Measurements from ENCODE around the gene CFAP46. TPM values are rescaled to one million over a fixed set of nuclear protein-coding genes. Genes with fewer than 3 reads are reported as not detected.

CFAP46 gene
- total RNA-seq, 4 donors from 2014 or later, result 0.32 to 0.54 TPM; not detected in 2

DNA sequence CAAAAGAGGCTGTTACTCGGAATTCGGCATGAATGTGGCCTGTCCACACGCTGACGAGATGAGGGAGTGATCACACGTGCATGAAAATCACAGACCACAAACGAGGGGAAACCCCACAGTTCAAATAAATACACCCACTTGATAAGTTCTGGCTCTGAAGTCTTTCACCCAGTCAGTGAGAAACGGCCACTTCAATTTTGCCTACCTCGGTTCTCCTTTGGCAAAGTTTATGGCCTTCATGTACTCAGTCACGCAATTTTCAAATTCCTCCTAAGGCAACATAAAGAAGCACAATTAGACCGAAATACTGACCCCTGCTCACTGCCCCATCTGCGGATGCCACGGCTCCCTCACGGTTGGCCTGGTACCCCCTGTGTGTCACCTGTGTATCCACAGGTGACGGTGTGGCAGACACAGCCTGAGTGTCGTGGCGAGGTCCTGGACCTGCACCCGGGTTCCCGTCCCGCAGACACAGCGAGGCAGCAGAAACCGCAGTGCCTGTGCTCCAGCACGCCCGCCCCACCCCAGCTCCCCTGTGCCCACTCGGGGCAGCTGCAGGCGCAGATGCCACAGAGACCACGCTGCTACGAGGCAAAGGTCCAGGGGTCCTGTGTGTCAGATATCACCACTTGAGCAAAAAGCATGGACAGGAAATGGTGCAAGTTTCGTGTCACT, 1.4 kb downstream of the CFAP46 start:
- no peak overlapping the region for H3K4me3 ChIP-seq (ENCODE audit: low read depth, poor library complexity, severe bottlenecking)
- 88 to 89% methylated on average over 27 to 28 of the region's 28 CpGs for WGBS, 2 donors
- no peak for TF ChIP-seq POLR2A (IDR thresholded peaks at IDR 0.05)
- TF ChIP-seq, protein P1, sequence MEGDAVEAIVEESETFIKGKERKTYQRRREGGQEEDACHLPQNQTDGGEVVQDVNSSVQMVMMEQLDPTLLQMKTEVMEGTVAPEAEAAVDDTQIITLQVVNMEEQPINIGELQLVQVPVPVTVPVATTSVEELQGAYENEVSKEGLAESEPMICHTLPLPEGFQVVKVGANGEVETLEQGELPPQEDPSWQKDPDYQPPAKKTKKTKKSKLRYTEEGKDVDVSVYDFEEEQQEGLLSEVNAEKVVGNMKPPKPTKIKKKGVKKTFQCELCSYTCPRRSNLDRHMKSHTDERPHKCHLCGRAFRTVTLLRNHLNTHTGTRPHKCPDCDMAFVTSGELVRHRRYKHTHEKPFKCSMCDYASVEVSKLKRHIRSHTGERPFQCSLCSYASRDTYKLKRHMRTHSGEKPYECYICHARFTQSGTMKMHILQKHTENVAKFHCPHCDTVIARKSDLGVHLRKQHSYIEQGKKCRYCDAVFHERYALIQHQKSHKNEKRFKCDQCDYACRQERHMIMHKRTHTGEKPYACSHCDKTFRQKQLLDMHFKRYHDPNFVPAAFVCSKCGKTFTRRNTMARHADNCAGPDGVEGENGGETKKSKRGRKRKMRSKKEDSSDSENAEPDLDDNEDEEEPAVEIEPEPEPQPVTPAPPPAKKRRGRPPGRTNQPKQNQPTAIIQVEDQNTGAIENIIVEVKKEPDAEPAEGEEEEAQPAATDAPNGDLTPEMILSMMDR (IDR thresholded peaks at IDR 0.05), result no peak
- intact Hi-C loops (cut with DNase I; ENCODE audit: low total_unique reads), result no loop called here
- no peak for DNase-seq (ENCODE audit: low spot score in 2 of 2)

DNA sequence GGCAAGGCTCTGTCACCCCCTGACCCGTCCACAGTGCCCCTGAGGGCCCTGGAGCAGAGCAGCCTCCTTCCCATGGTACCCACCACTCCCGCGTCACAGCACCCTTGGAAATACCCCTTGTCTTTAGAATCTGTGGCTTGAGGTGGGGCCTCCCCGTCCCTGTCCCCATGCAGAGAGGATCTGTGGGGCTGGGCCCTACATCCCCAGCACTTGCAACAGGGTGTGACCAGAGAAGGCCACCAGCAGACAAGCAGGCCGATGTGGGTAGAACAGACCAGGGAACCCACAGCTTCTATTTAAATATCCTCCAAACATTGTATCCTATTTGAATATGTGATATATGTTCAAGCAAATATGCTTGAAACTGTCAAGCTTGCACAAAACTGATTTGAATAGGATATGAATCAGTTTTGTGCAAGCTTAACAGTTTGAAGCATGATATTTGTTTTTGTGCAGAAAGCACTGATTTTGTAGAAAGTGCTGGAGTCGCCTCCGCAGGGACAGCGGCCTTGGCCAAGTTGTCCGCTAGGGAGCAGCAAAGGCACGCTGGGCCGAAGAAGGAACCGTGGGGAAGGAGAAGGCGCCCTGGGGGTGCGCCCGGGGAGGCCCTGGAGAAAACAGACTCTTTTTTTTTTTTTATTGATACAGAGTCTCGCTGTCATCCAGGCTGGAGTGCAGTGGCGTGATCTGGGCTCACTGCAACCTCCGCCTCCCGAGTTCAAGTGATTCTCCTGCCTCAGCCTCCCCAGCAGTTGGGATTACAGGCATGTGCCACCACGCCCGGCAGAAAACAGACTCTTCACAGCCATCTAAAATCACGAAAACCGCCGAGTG, 2.2 kb downstream of the CFAP46 start:
- H3K4me3 ChIP-seq (ENCODE audit: low read depth, poor library complexity, severe bottlenecking), result no peak overlapping the region
- TF ChIP-seq, protein P1 (IDR thresholded peaks at IDR 0.05), result no peak
- no peak for TF ChIP-seq POLR2A (IDR thresholded peaks at IDR 0.05)
- no peak for DNase-seq (ENCODE audit: low spot score in 2 of 2)
- intact Hi-C loops (cut with DNase I; ENCODE audit: low total_unique reads), result no loop called here
- WGBS, 2 donors, result 65 to 73% methylated on average over 24 of the region's 24 CpGs

DNA sequence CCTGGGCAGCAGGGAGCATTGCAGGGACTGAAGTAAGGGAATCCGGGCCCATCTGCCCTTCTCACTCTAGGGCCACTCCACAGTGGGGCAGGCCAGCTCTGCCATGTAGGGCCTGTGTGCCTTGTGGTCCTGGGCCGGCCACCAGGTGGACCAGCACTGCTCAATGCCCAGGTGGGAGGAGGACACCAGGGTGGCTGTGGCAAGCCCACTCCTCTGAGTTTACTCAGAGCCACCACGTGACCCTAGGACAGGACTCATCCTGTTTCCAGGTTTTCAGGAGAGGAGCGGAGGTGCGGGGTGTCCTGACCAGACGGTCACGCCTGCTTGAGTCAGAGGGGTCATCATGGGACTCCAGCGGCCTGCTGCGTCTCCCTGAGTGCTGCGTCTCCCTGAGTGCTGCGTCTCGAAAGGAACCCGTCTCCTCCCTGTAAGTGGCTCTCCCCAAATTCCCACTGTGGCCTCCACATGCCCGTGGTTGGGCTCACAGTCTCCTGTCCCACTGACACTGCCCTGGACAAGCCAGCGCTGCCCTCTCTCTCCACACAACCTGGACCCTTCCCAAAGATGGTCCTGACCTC, 2.9 kb downstream of the CFAP46 start:
- 90 to 96% methylated on average over 13 to 15 of the region's 15 CpGs for WGBS, 2 donors
- DNase-seq (ENCODE audit: low spot score in 2 of 2), result no peak
- TF ChIP-seq, protein P1 (IDR thresholded peaks at IDR 0.05), result no peak
- TF ChIP-seq POLR2A (IDR thresholded peaks at IDR 0.05), result no peak
- intact Hi-C loops (cut with DNase I; ENCODE audit: low total_unique reads), result no loop called here
- no peak overlapping the region for H3K4me3 ChIP-seq (ENCODE audit: low read depth, poor library complexity, severe bottlenecking)

DNA sequence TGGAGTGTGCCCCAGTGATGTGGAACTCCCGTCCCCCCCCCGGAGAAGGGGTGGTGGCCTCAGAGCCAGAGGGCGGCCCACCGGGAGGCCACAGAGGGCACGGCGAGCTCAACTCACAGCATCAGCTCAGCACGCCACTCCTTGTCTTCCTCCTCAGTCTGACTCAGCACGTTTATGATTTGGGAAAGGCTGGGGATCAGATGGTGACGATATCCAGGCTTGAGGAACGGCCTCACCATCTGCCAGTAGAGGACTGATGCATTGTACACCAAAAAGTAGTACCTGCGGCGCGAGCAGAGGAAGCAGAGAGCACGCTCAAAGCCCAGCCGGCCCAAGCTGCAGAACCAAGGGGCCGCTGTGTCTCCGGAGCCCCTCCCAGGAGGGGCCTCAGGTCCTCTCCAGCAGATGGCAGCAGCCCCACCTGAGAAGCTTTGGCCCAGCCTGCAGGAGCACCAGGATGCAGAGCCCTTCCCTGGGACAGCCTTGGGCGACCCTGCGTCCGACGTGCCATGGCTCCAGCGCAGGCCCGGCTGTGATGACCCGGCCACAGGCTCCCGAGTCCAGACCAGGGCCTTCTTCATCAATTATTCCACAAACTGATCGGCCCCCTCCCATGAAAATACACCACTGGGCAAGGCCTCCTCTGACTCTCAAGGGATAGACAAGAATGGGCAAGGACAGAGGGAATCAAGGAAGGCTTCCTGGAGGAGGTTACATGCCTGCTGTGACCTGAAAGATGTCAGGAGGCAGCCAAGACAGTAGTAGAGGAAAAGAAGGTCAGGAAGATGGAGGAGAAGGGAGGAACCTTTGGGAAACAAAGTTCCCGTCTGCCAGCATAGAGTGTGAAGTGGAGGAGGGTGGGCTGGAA, 3.7 kb downstream of the CFAP46 start:
- TF ChIP-seq, protein P1 (IDR thresholded peaks at IDR 0.05), result no peak
- no peak for TF ChIP-seq POLR2A (IDR thresholded peaks at IDR 0.05)
- H3K4me3 ChIP-seq (ENCODE audit: low read depth, poor library complexity, severe bottlenecking), result no peak overlapping the region
- DNase-seq (ENCODE audit: low spot score in 2 of 2), result no peak
- intact Hi-C loops (cut with DNase I; ENCODE audit: low total_unique reads), result no loop called here
- 64 to 71% methylated on average over 20 to 27 of the region's 27 CpGs for WGBS, 2 donors

DNA sequence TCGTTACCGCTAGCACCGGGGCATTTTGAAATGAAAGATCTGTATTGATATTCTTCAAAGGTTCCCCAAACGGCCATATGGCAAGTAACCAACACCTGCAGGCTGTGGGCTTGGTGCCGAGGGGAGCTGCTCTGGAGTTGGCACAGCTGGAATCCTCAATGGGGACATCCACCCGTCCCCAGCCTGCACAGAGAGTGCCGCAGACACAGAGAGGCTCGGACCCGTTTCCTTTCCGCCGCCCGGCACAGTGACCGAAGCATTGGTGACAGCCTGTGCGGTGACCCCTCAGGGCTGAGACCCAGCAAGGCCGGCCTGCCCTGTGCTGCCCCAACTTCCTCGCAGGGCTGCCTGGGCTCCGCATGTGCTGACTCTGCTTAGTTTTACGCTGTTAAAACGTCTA, 4.5 kb downstream of the CFAP46 start:
- TF ChIP-seq POLR2A (IDR thresholded peaks at IDR 0.05), result no peak
- TF ChIP-seq, protein P1 (IDR thresholded peaks at IDR 0.05), result no peak
- DNase-seq (ENCODE audit: low spot score in 2 of 2), result no peak
- no peak overlapping the region for H3K4me3 ChIP-seq (ENCODE audit: low read depth, poor library complexity, severe bottlenecking)
- intact Hi-C loops (cut with DNase I; ENCODE audit: low total_unique reads), result no loop called here
- 62 to 76% methylated on average over 9 to 19 of the region's 19 CpGs for WGBS, 2 donors

All from lower leg skin (tissue), 4 donors.